Spleen (tissue), 11 donors: Measurements from ENCODE around the gene CDIPT. TPM values are rescaled to one million over a fixed set of nuclear protein-coding genes. Genes with fewer than 3 reads are reported as not detected.
"Not testable (repeated sequence)": the region's sequence is repeated elsewhere in the genome, so short reads cannot be mapped to it uniquely, and the experiment has no call there.

ENCODE experiments used
- DNase-seq: peaks from one replicate; pipeline ENCODE4 v3.0.0-alpha.2; 2020
- H3K27ac ChIP-seq, 8 donors: fragments of 200-600 bp; sonication (generic) in 7 of 8; 1 replicate in 4 of 8; 2 replicates in 4 of 8; pipeline versions ENCODE4 v1.5.0 to v1.8.0; 2016 to 2021; ENCODE audit warnings: inconsistent platforms in 4 of 8, mild to moderate bottlenecking in 4 of 8, moderate library complexity in 1 of 8
- H3K27me3 ChIP-seq, 7 donors: fragments of 200-600 bp; sonication (generic) in 6 of 7; replicated peaks in 1 of 7; 1 replicate in 4 of 7; 2 replicates in 3 of 7; pipeline versions ENCODE4 v1.5.0 to v1.8.0; 2016 to 2021; ENCODE audit warnings: inconsistent platforms in 3 of 7, mild to moderate bottlenecking in 1 of 7
- H3K36me3 ChIP-seq, 6 donors: fragments of 200-600 bp; sonication (generic) in 5 of 6; 1 replicate in 4 of 6; 2 replicates in 2 of 6; pipeline versions ENCODE4 v1.5.0 to v1.8.0; 2016 to 2021; ENCODE audit warnings: inconsistent platforms in 2 of 6
- H3K4me1 ChIP-seq, 6 donors: fragments of 200-600 bp; sonication (generic) in 5 of 6; 1 replicate in 3 of 6; 2 replicates in 3 of 6; pipeline versions ENCODE4 v1.5.0 to v1.8.0; 2016 to 2021; ENCODE audit warnings: inconsistent platforms in 3 of 6
- H3K4me3 ChIP-seq, 8 donors: fragments of 200-600 bp; sonication (generic) in 7 of 8; 1 replicate in 4 of 8; 2 replicates in 4 of 8; pipeline versions ENCODE4 v1.5.0 to v1.8.0; 2016 to 2021; ENCODE audit warnings: inconsistent platforms in 4 of 8, mild to moderate bottlenecking in 4 of 8, moderate library complexity in 2 of 8
- H3K9me3 ChIP-seq, 8 donors: fragments of 200-600 bp; sonication (generic) in 7 of 8; 1 replicate in 4 of 8; 2 replicates in 4 of 8; pipeline versions ENCODE4 v1.5.0 to v1.8.0; 2016 to 2021; ENCODE audit warnings: inconsistent platforms in 4 of 8
- POLR2A ChIP-seq, 3 donors: fragments of 450-650 bp; IDR thresholded peaks; one replicate each; pipeline ENCODE4 v1.5.1; 2017; ENCODE audit warnings: antibody characterized with exemption in 3 of 3, mild to moderate bottlenecking in 1 of 3
- POLR2AphosphoS5 ChIP-seq, 3 donors: sonication (generic); formaldehyde crosslinking; IDR thresholded peaks; one replicate each; pipeline ENCODE4 v1.5.1; 2017; ENCODE audit warnings: antibody characterized with exemption in 3 of 3
- WGBS, 5 donors: extraction: QIAGEN DNeasy Blood & Tissue Kit in 3 of 5; methylation state at CpG; one replicate each; pipeline versions ENCODE4 v1.1.5 to v1.1.7; 2013 to 2018; 5-methylcytosine and 5-hydroxymethylcytosine counted together
- intact Hi-C: fragments of 100-400 bp; cut with DNase I; formaldehyde crosslinking; loops from one replicate; pipeline ENCODE4 v1.15.0; 2023; ENCODE audit warnings: low total_unique reads
- polyA plus RNA-seq, 3 donors: library from polyadenylated mRNA; stranded (reverse); fragments of 200-250 nt; gene quantifications; one replicate each; pipeline ENCODE4 v1.2.1, GENCODE V29; 2013
- total RNA-seq, 7 donors: library from RNA; depleted of rRNA in 3 of 7; stranded (reverse); fragments of >200 nt in 3 of 7; fragmentation: NEBNext Ultra II Directional in 4 of 7; extraction: Animal tissue kit (Norgen Biotek cat#: 25700) in 4 of 7; gene quantifications; one replicate each; pipeline versions ENCODE4 v1.1.0 to v1.2.1, GENCODE V29; 2016 to 2021
- TF ChIP-seq, protein P1 (sequence below), 11 experiments: fragments of 200-600 bp in 7 of 11; fragments of 450-650 bp in 4 of 11; sonication (generic) in 4 of 11; IDR thresholded peaks in 8 of 11; conservative IDR thresholded peaks in 3 of 11; 1 replicate in 7 of 11; 2 replicates in 4 of 11; pipeline versions ENCODE4 v1.4.0 to v1.8.0; 2016 to 2021; ENCODE audit warnings: antibody characterized with exemption in 11 of 11, inconsistent platforms in 4 of 11, mild to moderate bottlenecking in 1 of 11
- donor health status: healthy with polysubstance abuse.
- donor health status: DM: no; HTN: no; CAD: no; lungs with moderate emphysema.
- donor health status: DM: no; HTN: no; CAD: no.
- donor health status: Bipolar disorder and iron deficiency.
- donor health status: healthy.
- donor health status: DM: no; HTN: no; CAD: no.
- donor health status: DM: yes; HTN: yes; CAD: no.

CDIPT gene
- total and polyA plus RNA-seq, 10 donors, result 43.7 to 81.2 (median 65.5) TPM

DNA sequence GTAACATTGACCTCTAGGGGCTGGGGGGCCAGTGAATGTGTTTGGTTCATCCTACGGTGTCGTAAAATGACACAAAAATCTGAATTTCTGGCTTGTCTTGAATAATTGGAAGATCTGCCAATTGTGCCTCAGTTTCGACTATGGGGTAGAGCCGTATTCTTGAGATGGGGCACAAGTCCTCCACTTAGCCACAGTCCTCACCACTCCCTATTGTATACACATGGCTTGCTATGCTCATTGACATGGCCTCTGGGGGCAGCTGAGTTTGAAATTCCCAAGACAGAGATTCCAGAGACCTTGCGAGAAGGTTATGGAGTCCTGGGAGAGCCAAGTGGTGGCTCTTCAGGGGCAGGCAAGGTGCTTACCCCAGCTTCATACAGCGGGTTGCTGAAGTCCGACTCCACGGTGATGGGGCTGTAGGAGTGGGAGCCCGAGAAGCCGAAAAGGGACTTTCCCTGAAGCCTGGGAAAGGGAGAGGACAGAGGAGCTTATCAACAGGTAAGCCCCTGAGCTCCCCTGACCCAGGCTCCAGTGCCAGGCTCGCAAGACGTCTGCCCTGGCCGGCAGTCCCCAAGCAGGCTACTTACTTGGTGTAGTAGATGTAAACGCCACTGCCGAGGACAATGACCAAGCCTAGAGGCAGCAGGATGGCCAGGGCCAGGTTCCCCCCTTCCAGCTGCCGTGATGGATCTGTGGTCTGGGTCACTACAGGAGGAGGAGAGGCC is 9.0 kb upstream of the CDIPT start:
- intact Hi-C loops, result no loop called here
- TF ChIP-seq POLR2A (IDR thresholded peaks at IDR 0.05), result no peak
- TF ChIP-seq, protein P1, sequence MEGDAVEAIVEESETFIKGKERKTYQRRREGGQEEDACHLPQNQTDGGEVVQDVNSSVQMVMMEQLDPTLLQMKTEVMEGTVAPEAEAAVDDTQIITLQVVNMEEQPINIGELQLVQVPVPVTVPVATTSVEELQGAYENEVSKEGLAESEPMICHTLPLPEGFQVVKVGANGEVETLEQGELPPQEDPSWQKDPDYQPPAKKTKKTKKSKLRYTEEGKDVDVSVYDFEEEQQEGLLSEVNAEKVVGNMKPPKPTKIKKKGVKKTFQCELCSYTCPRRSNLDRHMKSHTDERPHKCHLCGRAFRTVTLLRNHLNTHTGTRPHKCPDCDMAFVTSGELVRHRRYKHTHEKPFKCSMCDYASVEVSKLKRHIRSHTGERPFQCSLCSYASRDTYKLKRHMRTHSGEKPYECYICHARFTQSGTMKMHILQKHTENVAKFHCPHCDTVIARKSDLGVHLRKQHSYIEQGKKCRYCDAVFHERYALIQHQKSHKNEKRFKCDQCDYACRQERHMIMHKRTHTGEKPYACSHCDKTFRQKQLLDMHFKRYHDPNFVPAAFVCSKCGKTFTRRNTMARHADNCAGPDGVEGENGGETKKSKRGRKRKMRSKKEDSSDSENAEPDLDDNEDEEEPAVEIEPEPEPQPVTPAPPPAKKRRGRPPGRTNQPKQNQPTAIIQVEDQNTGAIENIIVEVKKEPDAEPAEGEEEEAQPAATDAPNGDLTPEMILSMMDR (IDR thresholded peaks at IDR 0.05 in 8 of 11, conservative IDR thresholded peaks at IDR 0.05 in 3 of 11), result no peak
- TF ChIP-seq POLR2AphosphoS5 (IDR thresholded peaks at IDR 0.05), result no peak
- Histone ChIP-seq H3K27me3 (peaks cover 0 to 25% (median 10%) of the 10 kb centered on the region in 7 donors), H3K36me3 (no peaks in the 10 kb centered on the region), H3K4me1 (peaks cover under 1 to 11% (median 9%) of the 10 kb centered on the region in 6 donors), H3K27ac (no peak overlapping the region), H3K9me3 (no peaks in the 10 kb centered on the region), H3K4me3 (no peak overlapping the region)
- no peak for DNase-seq
- 91 to 95% (median 92%) methylated on average over 14 to 16 of the region's 16 CpGs for WGBS, 5 donors

DNA sequence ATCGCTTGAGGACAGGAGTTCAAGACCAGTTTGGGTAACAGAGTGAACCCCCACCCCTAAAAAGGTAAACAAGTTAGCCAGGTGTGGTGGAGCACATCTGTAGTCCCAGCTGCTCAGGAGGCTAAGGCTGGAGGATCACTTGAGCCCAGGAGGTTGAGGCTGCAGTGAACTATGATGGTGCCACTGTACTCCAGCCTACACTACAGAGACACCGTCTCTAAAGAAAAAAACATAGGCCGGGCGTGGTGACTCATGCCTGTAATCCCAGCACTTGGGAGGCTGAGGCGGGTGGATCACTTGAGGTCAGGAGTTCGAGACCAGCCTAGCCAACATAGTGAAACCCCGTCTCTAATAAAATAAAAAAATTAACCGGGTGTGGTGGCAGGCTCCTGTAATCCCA is 6.0 kb upstream of the CDIPT start:
- H3K9me3 ChIP-seq, H3K4me1 ChIP-seq, intact Hi-C loops, H3K27me3 ChIP-seq, H3K36me3 ChIP-seq, DNase-seq, H3K27ac ChIP-seq, H3K4me3 ChIP-seq: not testable (repeated sequence)
- 83 to 94% (median 90%) methylated on average over 8 of the region's 8 CpGs for WGBS, 5 donors

DNA sequence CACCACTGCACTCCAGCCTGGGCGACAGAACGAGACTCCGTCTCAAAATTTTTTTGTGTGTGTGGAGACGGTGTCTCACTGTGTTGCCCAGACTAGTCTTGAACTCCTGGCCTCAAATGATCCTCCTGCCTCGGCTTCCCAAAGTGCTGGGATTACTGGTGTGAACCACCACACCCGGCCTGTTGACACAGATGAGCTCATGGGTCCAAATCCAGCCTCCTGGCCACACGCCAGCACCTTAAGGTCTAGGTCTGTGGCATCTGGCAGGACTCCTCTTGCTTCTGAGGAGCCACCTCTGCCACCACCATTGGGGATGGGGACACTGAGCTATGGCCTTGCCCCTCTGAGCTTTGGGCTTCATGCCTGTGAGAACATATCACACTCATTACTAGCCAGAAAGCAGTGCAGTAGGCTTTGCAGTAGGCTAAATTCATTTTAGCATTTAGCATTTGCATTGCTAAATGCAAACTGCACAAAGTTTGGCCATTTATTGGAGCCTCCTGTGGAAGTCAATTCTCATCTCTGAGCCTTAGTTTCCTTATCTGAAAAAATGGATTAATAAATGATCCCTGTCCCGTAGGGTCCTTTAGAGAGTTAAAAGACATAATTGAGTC is 5.5 kb upstream of the CDIPT start:
- Histone ChIP-seq H3K27me3 (peaks cover 0 to 4% (median 0%) of the 10 kb centered on the region in 7 donors), H3K4me1 (peaks cover 0 to 5% (median 5%) of the 10 kb centered on the region in 6 donors), H3K4me3 (no peak overlapping the region), H3K36me3 (no peaks in the 10 kb centered on the region), H3K27ac (no peak overlapping the region), H3K9me3 (no peaks in the 10 kb centered on the region)
- TF ChIP-seq, protein P1 (IDR thresholded peaks at IDR 0.05 in 8 of 11, conservative IDR thresholded peaks at IDR 0.05 in 3 of 11), result no peak
- TF ChIP-seq POLR2AphosphoS5 (IDR thresholded peaks at IDR 0.05) (no peak), POLR2A (IDR thresholded peaks at IDR 0.05) (no peak)
- WGBS, 5 donors, result 75 to 86% (median 85%) methylated on average over 7 to 8 of the region's 8 CpGs
- no peak for DNase-seq
- intact Hi-C loops, result no loop called here

DNA sequence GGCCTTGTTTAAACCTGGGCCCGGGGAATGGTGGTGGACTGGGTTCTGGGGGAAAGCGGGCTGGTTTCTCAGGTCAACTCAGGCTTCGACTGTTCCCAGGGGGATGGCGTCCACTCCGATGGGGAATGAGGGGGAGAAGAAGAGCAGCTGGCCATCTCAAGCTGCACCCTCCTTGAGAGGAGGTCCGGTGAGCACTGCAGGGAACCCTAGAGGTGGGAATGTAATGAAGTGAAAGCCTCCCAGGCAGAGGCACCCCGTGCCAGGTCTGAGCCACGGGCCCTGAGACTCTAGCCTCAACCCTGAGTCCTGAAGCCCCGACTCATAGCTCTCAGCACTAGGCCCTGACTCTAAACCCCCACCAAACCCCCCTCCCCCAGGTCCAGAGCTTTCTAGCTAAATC is 1.2 kb upstream of the CDIPT start:
- no peak for TF ChIP-seq POLR2AphosphoS5 (IDR thresholded peaks at IDR 0.05)
- TF ChIP-seq, protein P1 (IDR thresholded peaks at IDR 0.05 in 8 of 11, conservative IDR thresholded peaks at IDR 0.05 in 3 of 11), result no peak
- 78 to 87% (median 80%) methylated on average over 9 of the region's 9 CpGs for WGBS, 5 donors
- no peak overlapping the region for H3K4me3 ChIP-seq
- H3K36me3 ChIP-seq, result peaks cover 0 to 23% (median 19%) of the 10 kb centered on the region in 6 donors
- H3K9me3 ChIP-seq, result no peaks in the 10 kb centered on the region
- DNase-seq, result no peak
- no peak overlapping the region for H3K27ac ChIP-seq
- intact Hi-C loops, result no loop called here
- no peaks in the 10 kb centered on the region for H3K27me3 ChIP-seq
- peaks cover 17 to 36% (median 29%) of the 10 kb centered on the region in 6 donors for H3K4me1 ChIP-seq
